Non-pigmented ciliary epithelial cell (primary cell): ENCODE data around the gene OR12D1.
"Not testable (repeated sequence)": the region's sequence is repeated elsewhere in the genome, so short reads cannot be mapped to it uniquely, and the experiment has no call there.

Experiments
- DNase-seq: peaks from one replicate; pipeline ENCODE4 v3.0.0-alpha.2; 2010; ENCODE audit warnings: low read depth

OR12D1 gene

DNA sequence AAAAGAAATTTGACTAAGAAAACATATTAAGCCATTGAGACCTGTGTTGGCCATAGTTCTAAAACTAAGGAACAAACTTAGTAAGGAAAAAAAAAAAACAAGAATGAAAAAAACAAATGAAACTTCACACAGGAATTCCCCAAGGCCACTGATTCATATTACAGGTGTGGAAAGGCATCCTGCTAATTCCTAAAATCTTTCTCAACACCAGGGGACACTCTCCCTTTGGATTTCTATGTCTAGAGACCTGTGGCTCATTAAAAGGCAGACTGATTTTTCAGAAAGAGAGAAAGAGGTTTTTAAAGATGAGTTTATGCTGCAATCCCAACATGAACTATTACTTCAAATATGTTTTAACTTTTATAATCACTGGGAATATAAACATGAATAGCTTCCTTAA, at the start of gene OR12D1:
TSS of gene OR12D1 (plus strand) at position 341 of the 400 bp plus-strand sequence.
- DNase-seq = no peak

DNA sequence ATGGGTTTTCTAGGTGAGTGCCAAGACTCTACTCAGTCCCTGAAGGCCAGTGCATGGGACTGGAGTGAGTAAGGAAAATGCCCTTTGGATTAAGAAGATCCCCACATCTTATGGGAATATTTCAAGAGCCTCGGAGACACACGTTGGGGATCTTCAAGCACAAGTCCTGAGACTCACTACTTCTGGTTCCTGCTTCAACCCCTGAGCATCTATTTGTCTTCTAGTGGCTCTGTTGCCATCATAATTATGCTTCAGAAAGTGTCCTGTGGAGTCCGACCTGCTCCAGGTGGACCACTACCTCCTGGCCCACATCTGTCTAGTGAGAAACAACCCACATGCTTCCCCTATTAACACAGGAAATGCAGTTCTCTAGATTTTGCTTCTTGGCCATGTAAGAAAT, 46.0 kb upstream of the OR12D1 start, which contains the start of gene OR5V1:
TSS of gene OR5V1 (minus strand) at position 101 of the 400 bp plus-strand sequence. CDS start 12,670 bp downstream, outside the sequence.
- DNase-seq = no peak

DNA sequence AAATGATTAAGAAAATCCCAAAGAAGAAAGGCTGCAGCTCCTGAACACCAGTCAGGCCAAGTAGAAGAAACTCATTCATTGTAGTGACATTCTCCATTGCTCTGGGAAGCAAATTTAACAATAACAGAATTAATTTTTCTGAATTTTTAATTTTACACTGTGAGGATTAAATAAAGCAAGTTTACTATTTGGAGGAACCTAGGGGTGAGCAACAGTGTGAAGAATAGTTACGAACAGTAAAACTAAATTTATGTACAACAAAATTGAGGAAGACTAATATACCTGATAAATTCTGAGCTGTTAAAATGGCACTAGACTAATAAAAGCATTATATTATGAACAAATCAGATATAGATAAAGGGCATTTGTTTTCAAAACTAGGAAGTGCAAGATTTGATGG, 39.5 kb upstream of the OR12D1 start, which contains the start of gene OR12D3:
TSS of gene OR12D3 (minus strand) at position 101 of the 400 bp plus-strand sequence. CDS start at position 97, 4 bp downstream.
- DNase-seq = no peak

DNA sequence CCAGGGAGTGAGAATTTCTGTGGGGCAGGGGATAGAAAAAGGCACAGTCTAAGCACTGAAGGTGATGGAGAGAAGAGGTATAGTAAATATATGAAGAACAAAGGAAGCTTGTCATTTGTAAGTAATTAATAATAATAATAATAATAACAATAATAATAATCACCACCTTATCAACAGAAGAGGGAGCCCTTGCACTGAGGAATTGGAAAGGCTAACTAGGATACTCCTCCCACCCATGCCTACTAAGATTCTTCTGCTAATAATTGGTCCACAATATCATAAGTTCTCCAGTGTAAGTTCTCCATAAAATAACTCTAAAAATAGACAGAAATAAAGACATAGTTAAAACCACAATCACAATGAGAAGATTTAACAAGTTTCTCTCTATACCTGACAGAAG, 38.7 kb upstream of the OR12D1 start:
- no peak for DNase-seq

DNA sequence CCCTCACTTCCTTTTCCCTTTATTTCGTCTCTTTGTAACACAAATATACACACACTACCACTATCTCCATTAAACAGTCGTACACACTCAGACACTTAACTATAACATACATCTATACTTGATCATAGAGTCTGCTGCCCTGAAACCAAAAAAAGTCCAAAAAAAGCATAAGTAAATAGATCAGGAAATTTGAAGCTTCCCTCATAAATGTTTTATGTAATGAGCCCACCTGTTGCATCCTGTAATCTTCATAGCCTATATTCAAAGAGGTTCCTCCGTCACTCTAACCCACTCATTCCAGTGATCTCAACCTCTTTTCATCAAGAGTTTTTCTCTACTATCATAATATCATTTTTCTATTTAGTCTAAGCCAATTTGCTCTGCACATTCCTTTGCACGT, 26.2 kb upstream of the OR12D1 start:
- DNase-seq = no peak

DNA sequence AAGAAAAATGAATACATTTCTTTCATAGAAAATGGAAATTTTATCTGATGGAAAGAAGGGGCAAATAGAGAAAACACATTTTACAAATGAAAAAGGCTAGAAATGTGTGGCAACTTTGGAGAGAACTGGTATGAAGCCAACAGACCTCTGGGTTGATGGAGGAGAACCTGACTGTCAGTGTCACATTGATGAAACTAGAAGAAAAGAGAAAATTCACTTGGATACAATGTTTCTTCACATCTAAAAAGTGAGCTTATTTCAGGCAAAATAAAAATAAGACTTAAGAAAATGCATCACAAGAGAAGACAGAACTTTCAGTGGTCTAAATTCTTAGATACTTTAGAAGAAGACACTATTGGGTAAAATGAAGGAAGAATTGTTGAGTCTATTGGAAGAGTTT, 19.4 kb upstream of the OR12D1 start, which contains the start of gene OR12D2:
TSS of gene OR12D2 (plus strand) at position 301 of the 400 bp plus-strand sequence. CDS start 1,069 bp downstream, outside the sequence.
- DNase-seq = no peak

DNA sequence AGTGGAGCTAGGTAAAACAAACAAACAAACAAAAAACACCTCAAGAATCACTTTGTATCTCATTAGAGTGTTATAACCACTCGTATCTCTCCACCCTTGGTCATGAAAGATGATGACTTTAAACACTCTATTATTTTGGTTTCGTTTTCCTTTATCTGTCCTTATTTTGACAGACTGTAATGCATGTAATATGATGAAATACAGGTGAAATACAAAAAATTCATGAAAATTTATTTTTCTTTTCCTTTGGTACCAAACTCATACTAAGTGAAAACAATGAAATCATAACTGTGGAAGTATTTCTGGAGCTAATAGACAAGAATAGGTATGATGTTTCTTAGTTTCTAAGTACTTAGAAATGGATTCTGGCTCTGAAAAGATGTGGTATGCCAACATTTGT, 15.2 kb upstream of the OR12D1 start:
- no peak for DNase-seq

DNA sequence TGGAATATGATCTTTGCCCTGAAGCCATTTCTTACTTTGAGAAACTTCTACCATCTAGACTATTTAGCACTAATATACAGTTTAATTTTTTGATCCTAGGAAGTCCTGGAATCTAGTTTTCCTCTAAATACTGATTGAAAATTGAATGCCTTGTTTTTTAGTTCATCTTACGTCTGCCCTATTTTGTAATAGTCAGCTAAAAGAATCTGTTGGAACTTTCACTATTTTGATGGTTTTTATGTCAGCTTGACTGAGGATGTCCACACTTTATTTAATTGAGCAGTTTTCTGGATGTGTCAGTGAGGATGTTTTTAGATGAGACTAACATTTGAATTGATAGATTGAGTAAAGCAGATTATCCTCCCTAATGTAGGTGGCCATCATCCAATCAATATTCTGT, 10.9 kb upstream of the OR12D1 start:
- no peak for DNase-seq

DNA sequence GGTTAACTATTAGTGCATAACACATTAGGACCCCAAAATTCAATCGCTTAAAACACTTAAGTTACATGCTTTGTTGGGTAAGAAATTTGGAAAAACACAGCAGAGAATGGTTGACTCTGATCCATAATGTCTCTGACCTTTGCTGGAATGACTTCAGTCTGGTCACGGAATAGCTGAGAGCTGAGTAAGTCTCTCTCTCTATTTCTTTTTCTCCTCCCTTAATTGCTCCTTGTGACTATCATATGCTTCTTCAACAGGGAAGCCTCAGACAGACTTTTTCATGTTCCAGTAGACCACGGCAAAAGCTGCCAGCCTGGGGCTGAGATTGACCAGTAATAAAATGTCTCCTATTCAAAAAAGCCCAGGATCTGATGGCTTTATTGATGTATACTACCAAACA, 4.8 kb downstream of the OR12D1 start:
- no peak for DNase-seq

DNA sequence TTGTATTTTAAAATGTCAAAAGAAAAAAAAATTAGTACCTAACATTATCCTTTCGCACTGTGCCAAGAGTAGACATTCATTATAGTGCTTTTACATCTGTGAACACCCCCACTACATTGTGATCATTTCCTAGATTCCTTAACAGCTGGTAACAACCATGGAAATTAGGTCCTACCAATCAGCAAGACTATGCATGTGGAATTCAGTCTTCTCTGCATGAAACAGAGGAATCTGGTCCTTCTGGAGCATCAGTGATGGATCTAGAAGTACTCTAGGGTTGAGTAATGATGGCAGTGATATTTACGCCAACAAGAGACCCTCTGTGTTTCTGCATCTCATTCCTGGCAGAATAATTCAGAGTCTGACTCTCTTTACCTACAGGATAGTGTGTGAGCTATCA, 9.4 kb downstream of the OR12D1 start:
- no peak for DNase-seq

DNA sequence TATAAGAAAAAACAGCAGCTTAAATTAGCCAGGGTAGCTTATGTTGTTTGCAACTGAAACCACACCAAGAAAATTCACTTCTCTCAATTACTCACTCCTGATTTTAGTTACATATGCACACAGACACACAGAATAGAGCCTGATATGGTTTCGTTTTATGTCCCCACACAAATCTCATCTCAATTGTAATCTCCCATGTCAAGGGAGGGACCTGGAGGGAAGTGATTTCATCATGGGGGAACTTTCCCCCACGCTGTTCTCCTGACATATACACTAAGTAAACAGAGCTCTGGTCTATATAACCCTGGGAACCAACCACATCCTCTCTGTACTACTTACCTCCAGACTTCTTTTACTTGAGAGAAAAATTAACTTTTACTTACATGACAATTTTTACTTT, 9.8 kb downstream of the OR12D1 start:
- DNase-seq = no peak

DNA sequence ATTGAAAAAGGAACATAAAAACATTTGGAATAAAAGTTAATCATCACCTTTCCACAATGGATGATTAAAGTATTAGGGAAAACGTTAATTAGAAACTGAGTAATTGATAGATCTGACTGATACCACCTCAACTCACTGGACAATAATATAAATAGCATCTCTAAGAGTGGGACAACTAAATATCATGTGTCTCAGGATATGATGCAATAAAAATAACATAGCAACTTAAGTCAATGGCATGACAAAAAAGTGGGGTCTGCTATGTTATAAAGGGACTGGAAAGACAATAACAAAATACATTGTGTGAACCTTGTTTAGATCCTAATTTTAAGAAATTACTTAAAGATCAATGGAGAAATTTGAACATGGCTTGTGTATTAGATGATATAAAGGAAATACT, 10.3 kb downstream of the OR12D1 start:
- DNase-seq = no peak

DNA sequence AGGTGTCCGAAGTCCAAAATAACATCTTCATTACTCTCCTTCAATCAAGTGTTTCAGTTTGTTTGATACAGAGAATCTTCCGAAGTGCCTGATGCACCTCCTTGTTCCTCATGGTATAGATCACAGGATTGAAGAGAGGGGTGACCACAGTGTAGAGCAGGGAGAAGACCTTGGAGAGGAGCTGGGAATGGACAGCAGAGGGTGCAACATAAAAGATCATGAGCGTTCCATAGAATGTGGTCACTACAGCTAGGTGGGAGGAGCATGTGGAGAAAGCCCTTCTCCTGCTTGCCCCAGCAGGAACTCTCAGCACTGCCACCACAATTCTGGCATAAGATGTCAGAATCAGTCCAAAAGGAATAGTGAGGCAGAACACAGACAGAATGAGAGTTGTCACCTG, 11.9 kb downstream of the OR12D1 start:
- DNase-seq = no peak

DNA sequence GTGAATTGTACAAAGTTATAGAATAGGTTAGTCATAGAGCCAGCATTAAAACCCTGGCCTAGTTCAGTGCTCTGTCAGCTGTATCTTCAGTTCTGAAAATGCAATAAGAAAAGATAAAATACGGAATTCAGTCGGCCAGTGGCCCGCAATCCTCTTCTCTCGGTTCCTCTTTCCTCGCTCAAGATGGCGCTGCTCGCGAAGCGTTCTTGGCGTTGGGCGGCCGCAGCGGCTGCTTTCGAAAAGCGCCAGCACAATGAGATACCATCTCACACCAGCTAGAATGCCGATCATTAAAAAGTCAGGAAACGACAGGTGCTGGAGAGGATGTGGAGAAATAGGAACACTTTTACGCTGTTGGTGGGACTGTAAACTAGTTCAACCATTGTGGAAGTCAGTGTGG, 22.0 kb downstream of the OR12D1 start:
- not testable (repeated sequence) for DNase-seq

DNA sequence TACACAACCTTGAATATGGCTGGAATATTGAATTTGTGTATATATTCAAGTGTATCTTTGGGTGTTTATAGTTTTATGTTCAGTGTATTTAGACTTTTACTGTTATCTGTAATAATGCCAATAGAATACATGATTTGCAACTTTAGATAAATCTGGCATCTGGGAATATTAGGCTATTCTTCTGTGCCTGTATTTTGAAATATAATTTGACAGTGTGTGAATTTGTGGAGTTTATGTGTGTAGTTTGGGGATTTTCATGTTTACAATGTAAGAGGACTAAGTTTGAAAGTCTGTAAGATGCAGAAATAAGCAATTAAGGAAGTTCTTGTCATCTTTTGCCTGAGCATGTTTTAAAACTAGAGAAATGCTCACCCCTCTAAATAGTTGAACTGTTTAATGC, 24.3 kb downstream of the OR12D1 start, which contains the start of gene OR10C1:
TSS of gene OR10C1 (plus strand) at position 301 of the 400 bp plus-strand sequence. CDS start 710 bp downstream, outside the sequence.
- DNase-seq = no peak

DNA sequence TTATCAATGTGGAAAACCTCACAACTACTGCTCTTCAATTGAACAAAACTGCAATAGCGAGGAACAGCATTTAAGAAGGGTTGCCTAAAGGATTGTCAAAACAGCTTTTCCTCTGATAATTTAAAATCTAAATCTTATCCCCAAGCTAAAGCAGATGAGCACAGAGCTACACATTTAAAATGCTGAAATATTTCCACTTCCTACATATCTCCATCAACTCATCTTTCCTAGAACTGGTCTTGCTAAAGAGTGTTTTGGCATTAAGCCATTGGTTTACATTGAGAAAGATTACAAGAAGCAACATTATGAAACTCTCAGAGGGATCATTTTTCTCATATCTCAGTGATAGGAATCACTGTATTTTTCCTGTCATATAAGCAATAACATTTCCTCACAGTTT, 28.0 kb downstream of the OR12D1 start:
- DNase-seq = no peak

DNA sequence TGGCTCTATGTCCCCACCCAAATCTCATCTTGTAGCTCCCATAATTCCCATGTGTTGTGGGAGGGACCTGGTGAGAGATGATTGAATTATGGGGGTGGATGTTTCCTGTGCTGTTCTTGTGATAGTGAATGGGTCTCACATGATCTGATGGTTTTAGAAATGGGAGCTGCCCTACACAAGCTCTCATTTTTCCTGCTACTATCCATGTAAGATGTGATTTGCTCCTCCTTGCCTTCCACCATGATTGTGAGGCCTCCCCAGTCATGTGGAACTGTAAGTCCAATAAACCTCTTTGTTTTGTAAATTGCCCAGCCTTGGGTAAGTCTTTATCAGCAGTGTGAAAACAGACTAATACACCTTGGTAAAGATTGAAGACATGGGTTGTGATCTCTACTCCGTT, 29.3 kb downstream of the OR12D1 start:
- not testable (repeated sequence) for DNase-seq

DNA sequence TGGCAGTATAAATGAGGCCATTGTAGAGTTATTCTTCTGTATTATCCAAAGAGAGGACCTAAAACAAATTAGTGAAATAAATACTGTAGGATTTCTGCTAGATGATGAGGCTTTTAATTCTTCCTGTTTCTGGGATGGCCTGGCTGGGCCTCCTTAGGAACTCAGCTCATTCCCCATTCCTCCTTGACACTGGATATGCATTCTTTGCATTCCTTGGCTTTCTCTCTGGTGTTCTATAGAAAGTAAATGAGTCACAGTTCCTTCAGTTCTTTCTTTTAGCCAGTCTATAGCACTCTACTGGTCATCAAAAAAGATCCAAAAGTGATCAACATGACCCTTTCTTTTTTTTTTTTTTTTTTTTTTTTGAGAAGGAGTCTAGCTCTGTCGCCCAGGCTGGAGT, 32.9 kb downstream of the OR12D1 start:
- DNase-seq = no peak

DNA sequence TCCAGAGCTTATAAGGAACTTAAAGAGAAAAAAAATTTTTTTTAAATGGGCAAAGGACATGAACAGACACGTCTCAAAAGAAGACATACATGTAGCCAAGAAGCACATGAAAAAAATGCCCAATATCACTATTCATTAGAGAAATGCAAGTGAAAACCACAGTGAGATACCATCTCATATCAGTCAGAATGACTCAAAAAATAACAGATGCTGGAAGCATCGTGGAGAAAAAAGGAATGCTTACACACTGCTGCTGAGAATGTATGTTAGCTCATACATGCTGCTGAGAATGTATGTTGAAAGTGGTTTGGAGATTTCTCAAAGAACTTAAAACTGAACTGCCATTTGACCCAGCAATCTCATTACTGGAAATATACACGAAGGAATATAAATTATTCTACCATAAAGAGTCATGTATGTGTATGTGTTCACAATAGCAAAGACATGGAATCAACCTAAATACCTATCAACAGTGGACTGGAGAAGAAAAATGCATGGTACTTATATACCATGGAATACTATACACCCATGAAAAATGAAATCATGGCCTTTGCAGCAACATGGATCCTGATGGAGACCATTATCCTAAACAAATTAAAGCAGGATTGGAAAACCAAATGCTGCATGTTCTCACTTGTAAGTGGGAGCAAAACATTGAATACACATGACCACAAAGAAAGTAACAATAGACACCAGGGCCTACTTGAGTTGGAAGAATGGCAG, 36.9 kb downstream of the OR12D1 start:
- no peak for DNase-seq

DNA sequence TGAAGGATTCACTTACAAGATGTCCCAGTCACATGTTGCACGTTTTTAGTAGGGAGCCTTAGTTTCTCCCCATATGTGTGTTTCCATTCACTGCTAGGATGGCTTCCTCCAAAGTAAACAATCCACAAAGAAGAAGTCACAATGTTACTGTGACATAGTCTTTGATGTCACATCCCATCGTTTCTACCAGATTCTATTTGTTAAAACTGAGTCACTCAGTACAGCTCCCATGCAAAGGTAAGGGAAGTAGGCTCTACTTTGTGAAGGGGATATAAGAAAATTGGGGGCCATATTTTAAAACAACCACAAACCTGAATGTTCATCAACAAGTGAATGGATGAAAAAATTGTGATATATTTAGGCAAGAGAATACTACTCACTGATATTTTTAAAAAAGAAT, 42.2 kb downstream of the OR12D1 start, which contains the start of the genes OR11A1 and OR2H1:
TSS of gene OR11A1 (minus strand) at position 101 of the 400 bp plus-strand sequence. CDS start 29,430 bp downstream, outside the sequence.
TSS of gene OR2H1 (plus strand) at position 185 of the 400 bp plus-strand sequence. CDS start 4,615 bp downstream, outside the sequence.
- no peak for DNase-seq

DNA sequence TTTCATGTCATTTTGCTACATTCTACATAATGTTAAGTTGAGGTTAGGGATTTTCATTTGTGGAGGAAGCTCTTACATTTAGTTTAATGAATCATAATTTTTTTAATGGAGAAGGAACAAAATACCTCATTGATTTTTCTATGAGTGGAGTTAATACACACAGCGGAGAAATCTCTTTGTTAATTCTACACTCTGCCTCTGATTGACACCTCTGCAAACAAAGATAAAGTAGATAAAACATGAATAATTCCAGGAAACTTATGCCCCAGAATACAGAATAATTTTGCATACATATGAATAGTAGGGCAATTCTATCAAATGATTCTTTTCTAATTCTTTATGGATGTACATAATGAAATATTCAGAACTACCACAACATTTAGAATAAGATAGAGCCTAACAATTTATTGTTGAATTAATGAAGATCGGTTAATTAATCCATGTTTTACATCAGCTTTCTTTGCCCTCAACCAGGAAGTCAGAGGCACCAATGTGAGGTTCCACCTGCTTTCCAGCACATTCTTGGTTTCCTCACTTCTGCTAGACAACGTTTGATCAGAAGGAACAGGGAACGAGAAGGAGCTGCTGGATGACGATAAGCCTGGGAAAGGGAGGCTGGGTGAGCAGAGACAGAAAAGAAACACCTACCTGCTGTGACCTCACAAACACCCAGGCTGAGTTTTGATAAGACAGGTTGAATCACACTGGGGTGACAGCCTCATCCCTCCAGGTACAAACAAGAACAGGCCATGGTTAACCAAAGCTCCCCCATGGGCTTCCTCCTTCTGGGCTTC, 46.5 kb downstream of the OR12D1 start:
- DNase-seq = no peak

DNA sequence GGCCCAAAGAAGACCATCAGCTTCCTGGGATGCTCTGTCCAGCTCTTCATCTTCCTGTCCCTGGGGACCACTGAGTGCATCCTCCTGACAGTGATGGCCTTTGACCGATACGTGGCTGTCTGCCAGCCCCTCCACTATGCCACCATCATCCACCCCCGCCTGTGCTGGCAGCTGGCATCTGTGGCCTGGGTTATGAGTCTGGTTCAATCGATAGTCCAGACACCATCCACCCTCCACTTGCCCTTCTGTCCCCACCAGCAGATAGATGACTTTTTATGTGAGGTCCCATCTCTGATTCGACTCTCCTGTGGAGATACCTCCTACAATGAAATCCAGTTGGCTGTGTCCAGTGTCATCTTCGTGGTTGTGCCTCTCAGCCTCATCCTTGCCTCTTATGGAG, 47.3 kb downstream of the OR12D1 start:
- DNase-seq = no peak

DNA sequence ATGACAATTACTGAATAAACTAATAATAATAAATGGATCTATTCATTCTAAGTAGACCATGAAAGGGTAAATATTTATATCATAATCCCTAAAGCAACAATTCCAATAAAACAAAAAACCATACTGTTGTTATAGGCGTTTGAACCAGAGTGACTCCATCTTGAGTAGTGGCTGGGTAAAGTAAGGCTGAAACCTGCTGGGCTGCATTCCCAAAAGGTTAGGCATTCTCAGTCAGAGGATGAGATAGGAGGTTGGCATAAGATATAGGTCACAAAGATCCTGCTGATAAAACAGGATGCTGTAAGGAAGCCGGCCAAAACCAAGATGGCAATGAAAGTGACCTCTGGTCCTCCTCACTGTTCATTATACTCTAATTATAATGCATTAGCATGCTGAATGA, 50.6 kb downstream of the OR12D1 start:
- no peak for DNase-seq
